K562 (cell line): Measurements from ENCODE around the gene MPIG6B. TPM values are rescaled to one million over a fixed set of nuclear protein-coding genes. Genes with fewer than 3 reads are reported as not detected.

Experiments
- ATAC-seq: fragments of 200-7000 bp; cut with Tn5 transposase; 3 replicates; pipeline ENCODE4 v1.9.1; 2020; ENCODE audit warnings: moderate library complexity
- BruUV-seq: library from RNA; stranded (reverse); fragments of 400-500 nt; replicated peaks from 2 replicates; lab custom pipeline; 2021; lab: Mats Ljungman, UMichigan
- CTCF ChIA-PET: fragments of 300-600 bp; formaldehyde crosslinking; extraction: SDS; loops from one replicate; lab custom pipeline; 2021; ENCODE audit warnings: low intra/inter-chr PET ratio; lab: Yijun Ruan, JAX
- POLR2A ChIA-PET: fragments of 300-600, 350-650 bp; sonication (Branson Sonifier 250); formaldehyde crosslinking; extraction: SDS; loops from one replicate; lab custom pipeline; 2021; ENCODE audit warnings: antibody characterized with exemption, inconsistent platforms; lab: Yijun Ruan, JAX
- DNase-seq, 4 experiments: peaks; one replicate each; pipeline versions ENCODE4 v3.0.0 to v3.0.0-alpha.2; 2011 to 2018; ENCODE audit warnings: low spot score in 3 of 4, mixed read lengths in 3 of 4; ENCODE audit errors: extremely low read depth in 1 of 4
- FAIRE-seq: peaks from 2 replicates; lab custom pipeline; 2011; peaks lifted over from hg19 to GRCh38; lab: Jason Lieb, UNC
- H2AFZ ChIP-seq: 2 replicates; pipeline ENCODE4 v1.6.0; 2011; ENCODE audit warnings: low read depth, low read length, control low read depth, inconsistent platforms
- H3K27ac ChIP-seq: fragments of 200-600 bp; 3 replicates; pipeline ENCODE4 v1.8.0; 2011; ENCODE audit warnings: low read depth, mild to moderate bottlenecking, control low read depth, inconsistent platforms, low read length, moderate library complexity, mixed read lengths; ENCODE audit errors: extremely low read depth
- H3K27me3 ChIP-seq, 2 experiments: fragments of 300-600 bp in 1 of 2; 2 replicates in 1 of 2; 3 replicates in 1 of 2; pipeline versions ENCODE4 v1.6.0 to v1.8.0; 2011; ENCODE audit warnings: inconsistent platforms in 2 of 2, low read length in 2 of 2, mild to moderate bottlenecking in 1 of 2, mixed read lengths in 1 of 2, moderate library complexity in 1 of 2; ENCODE audit not compliant: control insufficient read depth in 2 of 2, insufficient read depth in 2 of 2
- H3K36me3 ChIP-seq: fragments of 300-600 bp; 3 replicates; pipeline ENCODE4 v1.8.0; 2011; ENCODE audit warnings: mild to moderate bottlenecking, low read length, inconsistent platforms; ENCODE audit not compliant: control insufficient read depth, insufficient read depth
- H3K4me1 ChIP-seq, 2 experiments: fragments of 200-600 bp in 1 of 2; replicated peaks in 1 of 2; 2 replicates in 1 of 2; 3 replicates in 1 of 2; pipeline versions ENCODE4 v1.5.1 to v1.8.0; 2011; ENCODE audit warnings: inconsistent platforms in 2 of 2, low read length in 2 of 2, mild to moderate bottlenecking in 1 of 2, mixed read lengths in 1 of 2, moderate library complexity in 1 of 2; ENCODE audit not compliant: control insufficient read depth in 2 of 2, insufficient read depth in 2 of 2
- H3K4me2 ChIP-seq: 2 replicates; pipeline ENCODE4 v1.6.1; 2011; ENCODE audit warnings: low read length, control low read depth, inconsistent platforms, mixed read lengths; ENCODE audit not compliant: insufficient read depth
- H3K4me3 ChIP-seq: fragments of 200-600 bp; sonication (generic), shearing (Covaris generic); 2 replicates; pipeline ENCODE4 v1.5.1; 2016; ENCODE audit warnings: control low read depth, inconsistent platforms
- H3K79me2 ChIP-seq: fragments of 200-600 bp; 3 replicates; pipeline ENCODE4 v1.8.0; 2011; ENCODE audit warnings: low read length, inconsistent platforms; ENCODE audit not compliant: control insufficient read depth, insufficient read depth
- H3K9ac ChIP-seq, 2 experiments: 2 replicates each; pipeline versions ENCODE4 v1.6.0 to v1.6.1; 2011; ENCODE audit warnings: low read depth in 2 of 2, low read length in 2 of 2, control low read depth in 1 of 2, inconsistent platforms in 1 of 2, mild to moderate bottlenecking in 1 of 2, mixed read lengths in 1 of 2; ENCODE audit not compliant: insufficient read depth in 1 of 2
- H3K9me1 ChIP-seq: one replicate; pipeline ENCODE4 v1.6.0; 2011; ENCODE audit warnings: inconsistent platforms, mild to moderate bottlenecking, low read length, moderate library complexity; ENCODE audit not compliant: control insufficient read depth, insufficient read depth
- H3K9me3 ChIP-seq: replicated peaks from 2 replicates; pipeline ENCODE4 v1.5.1; 2011; ENCODE audit warnings: low read depth, low read length, inconsistent platforms; ENCODE audit not compliant: control insufficient read depth, insufficient read depth
- H4K20me1 ChIP-seq: replicated peaks from 2 replicates; pipeline ENCODE4 v1.6.1; 2011; ENCODE audit warnings: low read length, inconsistent platforms, mixed read lengths; ENCODE audit not compliant: control insufficient read depth, insufficient read depth
- POLR2A ChIP-seq: fragments of 450-650 bp; conservative IDR thresholded peaks from 2 replicates; pipeline ENCODE4 v1.6.1; 2016
- POLR2AphosphoS2 ChIP-seq: IDR thresholded peaks from 2 replicates; pipeline ENCODE4 v1.6.1; 2012; ENCODE audit warnings: low read length, improper control_type of control experiment
- POLR2B ChIP-seq: fragments of 450-650 bp; IDR thresholded peaks from 2 replicates; pipeline ENCODE4 v1.6.1; 2018; ENCODE audit warnings: low read depth; ENCODE audit not compliant: partially characterized antibody
- POLR2G ChIP-seq: fragments of 200-400 bp; formaldehyde crosslinking; IDR thresholded peaks from 2 replicates; pipeline ENCODE4 v1.6.1; 2017; ENCODE audit warnings: low read depth, mild to moderate bottlenecking, antibody characterized with exemption, low read length, moderate library complexity
- PYGO2 ChIP-seq: fragments of 450-650 bp; IDR thresholded peaks from 2 replicates; pipeline ENCODE4 v1.6.1; 2016; ENCODE audit warnings: mild to moderate bottlenecking, missing genetic modification characterization, moderate library complexity, missing compliant biosample characterization
- TEAD4 ChIP-seq, 2 experiments: sonication (generic) in 1 of 2; formaldehyde crosslinking in 1 of 2; IDR thresholded peaks; 2 replicates each; pipeline versions ENCODE4 v1.6.1 to v1.8.0; 2012 to 2022; ENCODE audit warnings: borderline replicate concordance in 1 of 2, inconsistent platforms in 1 of 2, low read length in 1 of 2, mild to moderate bottlenecking in 1 of 2, missing genetic modification reagents in 1 of 2
- WGBS: fragments of 100-300 bp; shearing (Covaris generic); methylation state at CpG from one replicate; pipeline ENCODE4 v1.1.6; 2016; ENCODE audit warnings: low coverage, mixed read lengths; ENCODE audit not compliant: insufficient coverage; ENCODE audit errors: missing lambda C conversion rate; 5-methylcytosine and 5-hydroxymethylcytosine counted together
- in situ Hi-C: fragments of 300-500 bp; cut with MboI; formaldehyde crosslinking; loops from 4 replicates; pipeline ENCODE4 v1.15.0; 2018; ENCODE audit warnings: inconsistent platforms, mixed read lengths
- intact Hi-C: fragments of 100-400 bp; cut with micrococcal nuclease; formaldehyde crosslinking; loops from 2 replicates; pipeline ENCODE4 v1.14.2; 2022
- polyA plus RNA-seq, 8 experiments: library from polyadenylated mRNA; depleted of rRNA in 4 of 8; stranded (reverse) in 5 of 8; unstranded in 3 of 8; fragments of >200 nt; fragmentation: Nextera tagmentation in 2 of 8; fragmentation: Illumina TruSeq in 1 of 8; extraction: Ambion mirVana in 2 of 8; extraction: Trizol in 1 of 8; gene quantifications; 2 replicates each; pipeline versions ENCODE4 v1.2.1 to v1.2.3, GENCODE V29; 2011 to 2014; ENCODE audit warnings: inconsistent platforms in 1 of 8, missing spikeins in 1 of 8
- total RNA-seq, 7 experiments: library from RNA; depleted of rRNA in 6 of 7; stranded (reverse); fragments of >200 nt in 6 of 7; fragmentation: Illumina TruSeq in 2 of 7; extraction: Trizol in 2 of 7; gene quantifications; 2 replicates each; pipeline versions ENCODE4 v1.2.1 to v1.2.3, GENCODE V29; 2011 to 2021; ENCODE audit warnings: low replicate concordance in 1 of 7
- TF ChIP-seq, protein P1 (sequence below): fragments of 200-800 bp; sonication (Bioruptor generic); IDR thresholded peaks from 2 replicates; pipeline ENCODE4 v1.6.1; 2017; ENCODE audit warnings: missing genetic modification characterization, missing compliant biosample characterization
- TF ChIP-seq, protein P2 (sequence below): sonication (generic); formaldehyde crosslinking; IDR thresholded peaks from 2 replicates; pipeline ENCODE4 v1.8.1; 2023; ENCODE audit warnings: mild to moderate bottlenecking, missing genetic modification reagents

MPIG6B gene
- total and polyA plus RNA-seq, 9 of the 15 experiments (the other 6 are each of a cell fraction or from before 2014, with no cell fraction given) = 0.11 to 1.2 (median 0.28) TPM; not detected in 1

DNA sequence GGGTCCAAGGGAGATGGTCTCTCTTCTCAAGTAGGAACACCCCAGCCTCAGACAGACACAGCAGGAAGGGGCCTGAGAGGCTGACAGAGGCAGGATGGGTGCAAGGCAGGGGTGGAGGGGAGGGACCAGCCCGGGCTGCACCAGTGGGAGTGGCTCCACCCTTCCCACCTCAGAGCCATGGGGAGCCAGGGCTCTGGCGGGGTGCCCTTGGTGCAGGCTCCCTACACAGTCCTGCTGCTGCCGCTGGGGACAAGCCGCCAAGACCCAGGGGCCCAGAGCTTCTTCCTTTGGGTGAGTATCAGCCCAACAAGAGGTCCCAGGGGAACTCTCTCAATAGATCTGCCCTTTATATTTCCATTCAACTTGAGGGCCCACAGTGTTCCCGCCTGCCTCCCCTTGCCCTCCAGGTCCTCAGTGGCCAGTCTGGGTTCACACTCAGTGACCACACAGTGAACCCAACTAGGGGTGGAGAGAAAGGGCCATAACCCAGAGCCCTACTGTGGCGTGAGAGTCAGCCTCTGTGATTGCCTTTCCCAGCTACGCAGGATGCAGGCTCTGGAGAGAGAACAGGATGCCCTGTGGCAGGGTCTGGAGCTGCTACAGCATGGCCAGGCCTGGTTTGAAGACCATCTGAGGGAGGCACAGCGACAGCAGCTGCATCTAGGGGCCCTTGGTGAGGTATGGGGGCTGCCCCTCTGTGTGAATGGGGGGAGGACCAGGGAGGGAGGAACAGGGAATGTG lies 39.9 kb downstream of the MPIG6B start:
- CTCF ChIA-PET = no interaction called here

More for the DNA sequence above, 39.9 kb downstream of the MPIG6B start:
- Histone ChIP-seq H3K4me3 (no peak overlapping the region), H3K27ac (no peak overlapping the region), H3K9me1 (no peaks in the 10 kb centered on the region), H3K79me2 (no peaks in the 10 kb centered on the region), H3K4me1 (peaks cover 0 to 20% of the 10 kb centered on the region in 2 experiments; a peak in 3 of 5 replicates), H3K36me3 (peaks cover 61% of the 10 kb centered on the region), H3K4me2 (no peak overlapping the region), H3K9me3 (no peaks in the 10 kb centered on the region), H3K27me3 (no peaks in the 10 kb centered on the region), H4K20me1 (no peaks in the 10 kb centered on the region), H3K9ac (peak overlapping the region in 1 of 2 experiments; percentile 40; a peak in 2 of 4 replicates), H2AFZ (no peak overlapping the region)
- TF ChIP-seq POLR2B (peak; percentile 21), TEAD4 (IDR thresholded peaks at IDR 0.05; ENCODE audit: low read length) (no peak), TEAD4 (CRISPR knock-in tag; IDR thresholded peaks at IDR 0.05; ENCODE audit: borderline replicate concordance) (peak; percentile 32; the same call in 1 of the 2 replicates), POLR2G (peak; percentile 69), POLR2AphosphoS2 (0 out of 2 replicates have a peak, but pooled peaks have one; percentile 32), POLR2A (peak; percentile 50; the same call in 1 of the 2 replicates), PYGO2 (tag) (no peak)
- TF ChIP-seq, protein P1, sequence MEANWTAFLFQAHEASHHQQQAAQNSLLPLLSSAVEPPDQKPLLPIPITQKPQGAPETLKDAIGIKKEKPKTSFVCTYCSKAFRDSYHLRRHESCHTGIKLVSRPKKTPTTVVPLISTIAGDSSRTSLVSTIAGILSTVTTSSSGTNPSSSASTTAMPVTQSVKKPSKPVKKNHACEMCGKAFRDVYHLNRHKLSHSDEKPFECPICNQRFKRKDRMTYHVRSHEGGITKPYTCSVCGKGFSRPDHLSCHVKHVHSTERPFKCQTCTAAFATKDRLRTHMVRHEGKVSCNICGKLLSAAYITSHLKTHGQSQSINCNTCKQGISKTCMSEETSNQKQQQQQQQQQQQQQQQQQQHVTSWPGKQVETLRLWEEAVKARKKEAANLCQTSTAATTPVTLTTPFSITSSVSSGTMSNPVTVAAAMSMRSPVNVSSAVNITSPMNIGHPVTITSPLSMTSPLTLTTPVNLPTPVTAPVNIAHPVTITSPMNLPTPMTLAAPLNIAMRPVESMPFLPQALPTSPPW (CRISPR knock-in tag) = no peak
- TF ChIP-seq, protein P2, sequence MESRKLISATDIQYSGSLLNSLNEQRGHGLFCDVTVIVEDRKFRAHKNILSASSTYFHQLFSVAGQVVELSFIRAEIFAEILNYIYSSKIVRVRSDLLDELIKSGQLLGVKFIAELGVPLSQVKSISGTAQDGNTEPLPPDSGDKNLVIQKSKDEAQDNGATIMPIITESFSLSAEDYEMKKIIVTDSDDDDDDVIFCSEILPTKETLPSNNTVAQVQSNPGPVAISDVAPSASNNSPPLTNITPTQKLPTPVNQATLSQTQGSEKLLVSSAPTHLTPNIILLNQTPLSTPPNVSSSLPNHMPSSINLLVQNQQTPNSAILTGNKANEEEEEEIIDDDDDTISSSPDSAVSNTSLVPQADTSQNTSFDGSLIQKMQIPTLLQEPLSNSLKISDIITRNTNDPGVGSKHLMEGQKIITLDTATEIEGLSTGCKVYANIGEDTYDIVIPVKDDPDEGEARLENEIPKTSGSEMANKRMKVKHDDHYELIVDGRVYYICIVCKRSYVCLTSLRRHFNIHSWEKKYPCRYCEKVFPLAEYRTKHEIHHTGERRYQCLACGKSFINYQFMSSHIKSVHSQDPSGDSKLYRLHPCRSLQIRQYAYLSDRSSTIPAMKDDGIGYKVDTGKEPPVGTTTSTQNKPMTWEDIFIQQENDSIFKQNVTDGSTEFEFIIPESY (CRISPR knock-in tag) = peak; percentile 85
- ATAC-seq (peak; percentile 56), FAIRE-seq (no peak), DNase-seq (peak in 1 of 4 experiments; percentile 63)
- WGBS = 60% methylated on average over 8 of the region's 8 CpGs
- POLR2A ChIA-PET = interaction anchor here (1.3 to 4.6 kb wide), 3 partner anchors 9 to 25 kb away, joined by 5 to 29 read pairs (median 8); partner anchors contain the start of genes CLIC1 and MSH5
- in situ Hi-C loops = no loop called here
- no TSS peak for BruUV-seq
- intact Hi-C loops = no loop called here
